B cell (primary cell): ENCODE data around the gene PTH2. TPM values are rescaled to one million over a fixed set of nuclear protein-coding genes. Genes with fewer than 3 reads are reported as not detected.
A peak's percentile ranks its signal among the peaks of the same experiment; 100 is the strongest.

Source experiments
- ATAC-seq: fragments of 200-7000 bp; cut with Tn5 transposase; one replicate; pipeline ENCODE4 v1.10.0; 2021; ENCODE audit warnings: low read depth, mild to moderate bottlenecking, moderate number of reproducible peaks, moderate library complexity
- CTCF ChIA-PET: fragments of 350-600 bp; sonication (Branson Sonifier 250); formaldehyde crosslinking; loops from one replicate; lab custom pipeline; 2021; ENCODE audit warnings: antibody characterized with exemption, inconsistent platforms; lab: Charles Lee
- POLR2A ChIA-PET: fragments of 350-600 bp; sonication (Branson Sonifier 250); formaldehyde crosslinking; loops from one replicate; lab custom pipeline; 2021; ENCODE audit warnings: antibody characterized with exemption; lab: Charles Lee
- DNase-seq: peaks from one replicate; pipeline ENCODE4 v3.0.0; 2013
- H2AFZ ChIP-seq: 2 replicates; pipeline ENCODE4 v1.6.1; 2012; ENCODE audit warnings: mild to moderate bottlenecking, low read depth, low read length; ENCODE audit not compliant: insufficient read depth, poor library complexity, severe bottlenecking
- H3K27ac ChIP-seq, 2 donors: 1 replicate in 1 of 2; 2 replicates in 1 of 2; pipeline ENCODE4 v1.5.1; 2012 to 2013; ENCODE audit warnings: low read length in 2 of 2, mild to moderate bottlenecking in 2 of 2, moderate library complexity in 1 of 2
- H3K27me3 ChIP-seq, 4 experiments: fragments of 200-600 bp in 1 of 4; sonication (generic) in 1 of 4; replicated peaks in 1 of 4; 1 replicate in 2 of 4; 2 replicates in 2 of 4; pipeline versions ENCODE4 v1.6.1 to v1.7.0; 2013 to 2016; ENCODE audit warnings: low read length in 3 of 4, mild to moderate bottlenecking in 2 of 4, mixed read lengths in 1 of 4, moderate library complexity in 1 of 4; ENCODE audit not compliant: insufficient read depth in 4 of 4, control insufficient read depth in 3 of 4; ENCODE audit errors: control extremely low read depth in 1 of 4
- H3K36me3 ChIP-seq, 2 experiments: replicated peaks in 1 of 2; 1 replicate in 1 of 2; 2 replicates in 1 of 2; pipeline versions ENCODE4 v1.6.1 to v1.7.1; 2013; ENCODE audit warnings: low read length in 1 of 2; ENCODE audit not compliant: insufficient read depth in 2 of 2, control insufficient read depth in 1 of 2; ENCODE audit errors: control extremely low read depth in 1 of 2, extremely low read depth in 1 of 2
- H3K4me1 ChIP-seq, 2 donors: fragments of 200-600 bp in 1 of 2; sonication (generic) in 1 of 2; 1 replicate in 1 of 2; 2 replicates in 1 of 2; pipeline versions ENCODE4 v1.5.1 to v1.6.1; 2013 to 2017; ENCODE audit warnings: low read length in 2 of 2; ENCODE audit not compliant: control insufficient read depth in 2 of 2, insufficient read depth in 2 of 2
- H3K4me2 ChIP-seq: replicated peaks from 2 replicates; pipeline ENCODE3; 2012; ENCODE audit warnings: mild to moderate bottlenecking, low read depth, low read length; ENCODE audit not compliant: poor library complexity, severe bottlenecking
- H3K4me3 ChIP-seq, 5 experiments: fragments of 200-600 bp in 1 of 5; sonication (generic) in 1 of 5; 1 replicate in 3 of 5; 2 replicates in 2 of 5; pipeline versions ENCODE4 v1.5.1 to v1.7.0; 2011 to 2016; ENCODE audit warnings: low read length in 4 of 5, mild to moderate bottlenecking in 4 of 5, low read depth in 2 of 5, control low read depth in 1 of 5, moderate library complexity in 1 of 5; ENCODE audit not compliant: insufficient read depth in 1 of 5; ENCODE audit errors: control extremely low read depth in 1 of 5, extremely low read depth in 1 of 5
- H3K79me2 ChIP-seq: fragments of 200-600 bp; sonication (generic); one replicate; pipeline ENCODE4 v1.6.0; 2016; ENCODE audit warnings: low read length; ENCODE audit not compliant: control insufficient read depth, insufficient read depth
- H3K9ac ChIP-seq: fragments of 200-600 bp; sonication (generic); 2 replicates; pipeline ENCODE4 v1.6.1; 2017; ENCODE audit warnings: mild to moderate bottlenecking, low read length, moderate library complexity
- H3K9me3 ChIP-seq, 3 donors: one replicate each; pipeline versions ENCODE4 v1.6.1 to v1.7.1; 2013; ENCODE audit warnings: low read length in 2 of 3; ENCODE audit not compliant: control insufficient read depth in 2 of 3, insufficient read depth in 1 of 3; ENCODE audit errors: control extremely low read depth in 1 of 3
- H4K20me1 ChIP-seq: 2 replicates; pipeline ENCODE4 v1.6.0; 2012; ENCODE audit warnings: mild to moderate bottlenecking, low read length; ENCODE audit not compliant: insufficient read depth, control insufficient read depth, poor library complexity, severe bottlenecking
- H3K27ac Mint-ChIP-seq: one replicate; pipeline ENCODE4 v1.8.0; 2021; ENCODE audit warnings: mixed read lengths
- H3K27me3 Mint-ChIP-seq: one replicate; pipeline ENCODE4 v1.8.0; 2021; ENCODE audit warnings: mixed read lengths
- H3K4me1 Mint-ChIP-seq: one replicate; pipeline ENCODE4 v1.8.0; 2021; ENCODE audit warnings: mixed read lengths
- H3K4me3 Mint-ChIP-seq: one replicate; pipeline ENCODE4 v1.8.0; 2021; ENCODE audit warnings: mixed read lengths
- H3K9me3 Mint-ChIP-seq: one replicate; pipeline ENCODE4 v1.8.0; 2022; ENCODE audit warnings: mixed read lengths; ENCODE audit not compliant: insufficient read depth
- EZH2 ChIP-seq: IDR thresholded peaks from 2 replicates; pipeline ENCODE4 v1.6.1; 2012; ENCODE audit warnings: borderline replicate concordance, low read depth, mild to moderate bottlenecking, moderate library complexity, low read length; ENCODE audit not compliant: insufficient read depth, poor library complexity, severe bottlenecking
- WGBS: methylation state at CpG from one replicate; pipeline ENCODE4 v1.1.5; 2013; ENCODE audit warnings: missing lambda C conversion rate; ENCODE audit not compliant: insufficient coverage; 5-methylcytosine and 5-hydroxymethylcytosine counted together
- intact Hi-C: fragments of 100-400 bp; cut with micrococcal nuclease; formaldehyde crosslinking; loops from one replicate; pipeline ENCODE4 v1.10.0; 2022
- polyA plus RNA-seq: library from polyadenylated mRNA; depleted of rRNA; stranded (reverse); fragments of >200 nt; gene quantifications from 2 replicates; pipeline ENCODE4 v1.2.3, GENCODE V29; 2012
- total RNA-seq, 2 donors: library from RNA; stranded (reverse); fragments of 120-200 nt in 1 of 2; gene quantifications; 1 replicate in 1 of 2; 2 replicates in 1 of 2; pipeline versions ENCODE4 v1.2.3 to v1.2.4, GENCODE V29; 2013 to 2022
- TF ChIP-seq, protein P1 (sequence below): fragments of 200-600 bp; IDR thresholded peaks from one replicate; pipeline ENCODE4 v1.8.0; 2022; ENCODE audit warnings: antibody characterized with exemption, mild to moderate bottlenecking

PTH2 gene
- total and polyA plus RNA-seq, 2 donors (not counting 1 experiment from before 2014, with no cell fraction given), result not detected

DNA sequence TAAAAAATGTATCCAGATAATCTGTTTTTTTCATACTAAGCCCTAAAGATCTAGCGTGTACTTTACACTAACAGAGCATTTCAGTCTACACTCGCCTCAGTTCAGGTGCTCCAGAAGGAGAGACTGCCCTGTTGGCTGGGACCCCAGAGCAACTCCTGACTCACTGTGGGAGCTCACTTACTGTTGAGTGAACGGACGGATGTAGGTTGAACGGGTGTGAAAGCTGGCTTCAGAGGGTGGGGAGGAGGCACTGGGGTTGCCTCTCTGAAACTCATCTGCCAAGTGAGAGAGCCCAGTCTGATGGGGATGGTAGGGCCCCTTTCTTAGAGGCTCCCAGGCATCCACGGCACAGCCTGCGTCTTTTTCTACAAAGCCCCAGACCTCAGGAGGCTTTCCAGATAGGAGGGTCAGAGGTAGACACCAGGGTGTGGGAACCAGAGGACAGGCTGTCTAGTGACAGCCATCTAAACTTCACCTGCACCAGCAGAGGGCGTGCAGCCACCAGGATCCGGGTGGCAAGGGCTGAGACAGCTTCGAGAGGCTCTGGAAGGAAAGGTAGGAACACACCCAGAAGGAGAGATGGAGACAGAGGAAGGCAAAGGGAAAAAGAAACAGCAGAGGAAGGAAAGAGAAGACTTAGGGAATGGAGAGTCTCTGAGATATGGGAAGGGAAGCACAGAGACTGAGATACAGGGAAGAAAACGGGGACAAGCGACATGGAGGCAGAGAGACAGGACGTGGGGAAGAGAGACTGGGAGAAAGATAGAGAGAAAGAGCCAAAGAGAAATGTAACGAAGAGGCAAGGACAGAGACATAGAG lies 31.5 kb downstream of the PTH2 start:
- TF ChIP-seq EZH2, result no peak
- TF ChIP-seq, protein P1, sequence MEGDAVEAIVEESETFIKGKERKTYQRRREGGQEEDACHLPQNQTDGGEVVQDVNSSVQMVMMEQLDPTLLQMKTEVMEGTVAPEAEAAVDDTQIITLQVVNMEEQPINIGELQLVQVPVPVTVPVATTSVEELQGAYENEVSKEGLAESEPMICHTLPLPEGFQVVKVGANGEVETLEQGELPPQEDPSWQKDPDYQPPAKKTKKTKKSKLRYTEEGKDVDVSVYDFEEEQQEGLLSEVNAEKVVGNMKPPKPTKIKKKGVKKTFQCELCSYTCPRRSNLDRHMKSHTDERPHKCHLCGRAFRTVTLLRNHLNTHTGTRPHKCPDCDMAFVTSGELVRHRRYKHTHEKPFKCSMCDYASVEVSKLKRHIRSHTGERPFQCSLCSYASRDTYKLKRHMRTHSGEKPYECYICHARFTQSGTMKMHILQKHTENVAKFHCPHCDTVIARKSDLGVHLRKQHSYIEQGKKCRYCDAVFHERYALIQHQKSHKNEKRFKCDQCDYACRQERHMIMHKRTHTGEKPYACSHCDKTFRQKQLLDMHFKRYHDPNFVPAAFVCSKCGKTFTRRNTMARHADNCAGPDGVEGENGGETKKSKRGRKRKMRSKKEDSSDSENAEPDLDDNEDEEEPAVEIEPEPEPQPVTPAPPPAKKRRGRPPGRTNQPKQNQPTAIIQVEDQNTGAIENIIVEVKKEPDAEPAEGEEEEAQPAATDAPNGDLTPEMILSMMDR, result peak; percentile 87
- H3K9ac ChIP-seq, result peak overlapping the region; percentile 30
- H3K4me2 ChIP-seq, result peak overlapping the region; percentile 62
- peak overlapping the region; percentile 44 for H3K4me3 Mint-ChIP-seq
- POLR2A ChIA-PET, result interaction anchor here (0.6 to 2.9 kb wide), 14 partner anchors 11 to 308 kb away, joined by 3 to 18 read pairs (median 4); partner anchors contain the start of genes CD37, FLT3LG and TEAD2
- peaks cover 0 to 6% (median 0%) of the 10 kb centered on the region in 3 donors for H3K9me3 ChIP-seq
- 31% methylated on average over 10 of the region's 14 CpGs for WGBS
- peak overlapping the region; percentile 79 for H3K27ac Mint-ChIP-seq
- peaks cover 21 to 46% of the 10 kb centered on the region in 2 donors for H3K4me1 ChIP-seq
- ATAC-seq, result peak; percentile 59
- peak; percentile 86 for DNase-seq
- H3K36me3 ChIP-seq, result no peaks in the 10 kb centered on the region
- H3K79me2 ChIP-seq, result no peaks in the 10 kb centered on the region
- no peaks in the 10 kb centered on the region for H3K9me3 Mint-ChIP-seq
- H3K4me3 ChIP-seq, result no peak overlapping the region
- CTCF ChIA-PET, result interaction anchor here (0.6 to 5.9 kb wide), 56 partner anchors 9 to 288 kb away, joined by 3 to 54 read pairs (median 6); partner anchors contain the start of genes ALDH16A1, CD37, FLT3LG and GFY
- intact Hi-C loops, result loop anchor here (1.0 to 5.0 kb wide), 8 partner anchors 28 to 164 kb away; partner anchors contain the start of genes CD37, DKKL1 and GFY
- H3K27me3 Mint-ChIP-seq, result no peaks in the 10 kb centered on the region
- peak overlapping the region; percentile 67 for H2AFZ ChIP-seq
- no peaks in the 10 kb centered on the region for H3K27me3 ChIP-seq
- H3K27ac ChIP-seq, result peak overlapping the region; percentile 61 to 65
- peaks cover 41% of the 10 kb centered on the region for H3K4me1 Mint-ChIP-seq
- H4K20me1 ChIP-seq, result no peaks in the 10 kb centered on the region
